HCT116 (cell line): ENCODE results near the gene LSM4. TPM values are rescaled to one million over a fixed set of nuclear protein-coding genes. Genes with fewer than 3 reads are reported as not detected.

Experiments
- ATAC-seq: fragments of 200-7000 bp; cut with Tn5 transposase; 2 replicates; pipeline ENCODE4 v1.9.1; 2020; ENCODE audit warnings: mild to moderate bottlenecking, moderate library complexity
- BruUV-seq: library from RNA; stranded (reverse); fragments of 400-500 nt; replicated peaks from 2 replicates; lab custom pipeline; 2021; lab: Mats Ljungman, UMichigan
- CTCF ChIA-PET: fragments of 300-600 bp; sonication (Branson Sonifier 250); formaldehyde crosslinking; loops from one replicate; lab custom pipeline; 2021; ENCODE audit warnings: antibody characterized with exemption; lab: Charles Lee
- POLR2A ChIA-PET: fragments of 300-600, 350-600 bp; sonication (Branson Sonifier 250); formaldehyde crosslinking; loops from one replicate; lab custom pipeline; 2021; ENCODE audit warnings: antibody characterized with exemption; lab: Charles Lee
- RAD21 ChIA-PET, 2 experiments: fragments of 300-600 bp; sonication (Branson Sonifier 250); formaldehyde crosslinking; loops; one replicate each; lab custom pipeline; 2023; ENCODE audit warnings: low total read pairs in 2 of 2; ENCODE audit not compliant: uncharacterized antibody in 2 of 2, unreplicated experiment in 2 of 2, low non-redundant PET in 1 of 2; lab: Charles Lee
- DNase-seq: peaks from one replicate; pipeline ENCODE4 v3.0.0-alpha.2; 2010; ENCODE audit warnings: low read depth, low spot score
- H2AFZ ChIP-seq: fragments of 200-600 bp; shearing (Covaris generic), sonication (generic); 2 replicates; pipeline ENCODE4 v1.6.1; 2017; ENCODE audit warnings: low read depth, mixed run types, mixed read lengths, antibody characterized with exemption, low read length; ENCODE audit not compliant: poor library complexity, severe bottlenecking
- H3K27ac ChIP-seq: 2 replicates; pipeline ENCODE4 v1.5.1; 2012; ENCODE audit warnings: low read depth, low read length
- H3K27me3 ChIP-seq: fragments of 200-600 bp; sonication (generic); 2 replicates; pipeline ENCODE4 v1.6.1; 2016; ENCODE audit warnings: mixed run types, low read length, mixed read lengths; ENCODE audit not compliant: insufficient read depth
- H3K36me3 ChIP-seq, 2 experiments: fragments of 200-500 bp in 1 of 2; fragments of 200-600 bp in 1 of 2; sonication (Bioruptor generic) in 1 of 2; sonication (generic) in 1 of 2; 2 replicates each; pipeline versions ENCODE4 v1.5.1 to v1.6.1; 2014 to 2016; ENCODE audit warnings: low read length in 2 of 2, inconsistent platforms in 1 of 2, mixed read lengths in 1 of 2, mixed run types in 1 of 2; ENCODE audit not compliant: insufficient read depth in 2 of 2, control insufficient read depth in 1 of 2
- H3K4me1 ChIP-seq, 2 experiments: fragments of 200-600 bp in 1 of 2; sonication (generic) in 1 of 2; 2 replicates each; pipeline versions ENCODE4 v1.5.1 to v1.6.1; 2012 to 2017; ENCODE audit warnings: low read length in 2 of 2, inconsistent platforms in 1 of 2, mild to moderate bottlenecking in 1 of 2, mixed read lengths in 1 of 2, mixed run types in 1 of 2, moderate library complexity in 1 of 2; ENCODE audit not compliant: insufficient read depth in 2 of 2, control insufficient read depth in 1 of 2
- H3K4me2 ChIP-seq: fragments of 200-600 bp; sonication (generic); 2 replicates; pipeline ENCODE4 v1.6.1; 2017; ENCODE audit warnings: mixed run types, low read length, mixed read lengths
- H3K4me3 ChIP-seq, 2 experiments: fragments of 200-600 bp in 1 of 2; sonication (generic) in 1 of 2; replicated peaks in 1 of 2; 2 replicates each; pipeline ENCODE4 v1.5.1; 2011 to 2016; ENCODE audit warnings: low read length in 2 of 2, control low read depth in 1 of 2, low read depth in 1 of 2, mild to moderate bottlenecking in 1 of 2, mixed read lengths in 1 of 2, mixed run types in 1 of 2
- H3K79me2 ChIP-seq: fragments of 200-600 bp; sonication (generic); 2 replicates; pipeline ENCODE4 v1.6.1; 2017; ENCODE audit warnings: mild to moderate bottlenecking, mixed run types, low read length, moderate library complexity, mixed read lengths; ENCODE audit not compliant: insufficient read depth
- H3K9ac ChIP-seq: fragments of 200-600 bp; sonication (generic); 2 replicates; pipeline ENCODE4 v1.6.1; 2016; ENCODE audit warnings: low read length, mixed read lengths
- H3K9me2 ChIP-seq: fragments of 200-600 bp; sonication (generic), shearing (Covaris generic); 2 replicates; pipeline ENCODE4 v1.6.1; 2017; ENCODE audit warnings: mixed run types, mild to moderate bottlenecking, moderate library complexity; ENCODE audit not compliant: insufficient read depth
- H3K9me3 ChIP-seq, 2 experiments: fragments of 200-500 bp in 1 of 2; fragments of 200-600 bp in 1 of 2; sonication (Bioruptor generic) in 1 of 2; sonication (generic) in 1 of 2; 2 replicates each; pipeline ENCODE4 v1.6.1; 2014 to 2017; ENCODE audit warnings: low read length in 2 of 2, mixed read lengths in 2 of 2, inconsistent platforms in 1 of 2, low read depth in 1 of 2, mild to moderate bottlenecking in 1 of 2, mixed run types in 1 of 2, moderate library complexity in 1 of 2; ENCODE audit not compliant: control insufficient read depth in 1 of 2, insufficient read depth in 1 of 2
- H4K20me1 ChIP-seq: fragments of 200-600 bp; sonication (generic), shearing (Covaris generic); 2 replicates; pipeline ENCODE4 v1.6.1; 2017; ENCODE audit warnings: mixed run types, mild to moderate bottlenecking, moderate library complexity; ENCODE audit not compliant: insufficient read depth
- CBX3 ChIP-seq: IDR thresholded peaks from 2 replicates; pipeline ENCODE4 v1.6.1; 2012; ENCODE audit warnings: low read depth
- CEBPB ChIP-seq: IDR thresholded peaks from 2 replicates; pipeline ENCODE4 v1.6.1; 2012; ENCODE audit warnings: low read depth
- ELF1 ChIP-seq: IDR thresholded peaks from 2 replicates; pipeline ENCODE4 v1.6.1; 2012; ENCODE audit warnings: low read depth, borderline replicate concordance
- EZH2 ChIP-seq: fragments of 200-600 bp; sonication (generic); IDR thresholded peaks from 2 replicates; pipeline ENCODE4 v1.6.1; 2017; ENCODE audit warnings: antibody characterized with exemption, mixed run types
- EZH2phosphoT487 ChIP-seq: fragments of 200-600 bp; IDR thresholded peaks from 2 replicates; pipeline ENCODE4 v1.6.1; 2018; ENCODE audit warnings: antibody characterized with exemption, borderline replicate concordance
- FOSL1 ChIP-seq: IDR thresholded peaks from 2 replicates; pipeline ENCODE4 v1.6.1; 2012; ENCODE audit warnings: low read depth
- JUND ChIP-seq: IDR thresholded peaks from 2 replicates; pipeline ENCODE4 v1.6.1; 2012
- POLR2A ChIP-seq: IDR thresholded peaks from 2 replicates; pipeline ENCODE4 v1.7.0; 2011; ENCODE audit warnings: borderline replicate concordance; ENCODE audit not compliant: insufficient read depth, insufficient read length; ENCODE audit errors: extremely low read depth
- RAD21 ChIP-seq: IDR thresholded peaks from 2 replicates; pipeline ENCODE4 v1.6.1; 2012; ENCODE audit warnings: low read depth, mild to moderate bottlenecking
- REST ChIP-seq: IDR thresholded peaks from 2 replicates; pipeline ENCODE4 v1.6.1; 2012; ENCODE audit warnings: low read depth
- SIN3A ChIP-seq: IDR thresholded peaks from 2 replicates; pipeline ENCODE4 v1.6.1; 2012; ENCODE audit warnings: low read depth
- TCF7L2 ChIP-seq: IDR thresholded peaks from 2 replicates; pipeline ENCODE4 v1.7.0; 2011; ENCODE audit warnings: borderline replicate concordance, inconsistent platforms; ENCODE audit not compliant: insufficient read depth, insufficient read length; ENCODE audit errors: extremely low read depth
- YY1 ChIP-seq: IDR thresholded peaks from 2 replicates; pipeline ENCODE4 v1.6.1; 2011; ENCODE audit warnings: low read length, low read depth, moderate library complexity, mild to moderate bottlenecking; ENCODE audit not compliant: insufficient replicate concordance; ENCODE audit errors: extremely low read depth
- ZFX ChIP-seq: fragments of 450-650 bp; IDR thresholded peaks from 2 replicates; pipeline ENCODE4 v1.6.1; 2017
- ZNF274 ChIP-seq: fragments of 200-500 bp; sonication (Bioruptor generic); IDR thresholded peaks from 2 replicates; pipeline ENCODE4 v1.6.1; 2014; ENCODE audit warnings: mild to moderate bottlenecking, low read depth, low read length, inconsistent platforms
- intact Hi-C: fragments of 100-400 bp; cut with micrococcal nuclease; formaldehyde crosslinking; loops from 2 replicates; pipeline ENCODE4 v1.10.0; 2022
- total RNA-seq: library from RNA; stranded (reverse); gene quantifications from one replicate; pipeline ENCODE4 v1.2.1, GENCODE V29; 2021; ENCODE audit not compliant: unreplicated experiment
- TF ChIP-seq, protein P1 (sequence below): IDR thresholded peaks from 2 replicates; pipeline ENCODE4 v1.6.1; 2012

LSM4 gene
- total RNA-seq, 1 experiment from 2014 or later: 400 TPM

- no TSS peak for BruUV-seq
Observed at GRCh38 chr19:18270326-18270725, 52.5 kb downstream of the LSM4 start.

DNA sequence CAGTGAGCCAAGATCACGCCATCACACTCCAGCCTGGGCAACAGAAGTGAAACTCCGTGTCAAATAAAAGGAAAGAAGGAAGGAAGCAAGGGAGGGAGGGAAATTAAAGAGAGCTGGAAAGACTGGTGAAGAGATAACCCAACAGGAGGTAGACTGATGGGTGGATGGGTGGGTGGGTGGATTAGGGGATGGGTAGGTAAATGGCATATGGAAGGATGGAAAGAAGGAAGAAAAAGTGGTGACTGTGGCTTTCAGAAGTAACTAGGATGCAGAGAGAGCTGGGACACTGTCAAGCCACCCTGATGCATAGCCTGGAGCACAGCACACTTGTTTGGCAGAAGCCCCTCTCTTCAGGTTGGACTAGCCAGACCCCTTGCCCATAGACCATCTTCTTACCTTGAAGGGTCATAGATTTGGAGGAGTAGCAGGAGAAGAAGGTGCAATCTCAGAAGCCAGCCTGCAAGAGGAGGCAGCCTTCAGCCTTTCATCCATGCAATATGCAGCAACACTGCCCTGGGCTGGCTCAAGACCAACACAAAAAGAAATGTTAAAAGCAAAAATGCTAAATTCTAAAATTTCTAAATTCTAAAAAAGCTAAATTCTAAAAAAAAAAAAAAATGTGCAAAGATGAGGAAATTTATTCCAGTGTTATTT is 53.7 kb downstream of the LSM4 start:
- Histone ChIP-seq H3K9me3 (no peaks in the 10 kb centered on the region), H3K36me3 (no peaks in the 10 kb centered on the region), H3K79me2 (0 out of 2 replicates have a peak, but pooled peaks cover 3% of the 10 kb centered on the region), H3K27ac (no peak overlapping the region), H3K27me3 (no peaks in the 10 kb centered on the region), H4K20me1 (no peaks in the 10 kb centered on the region), H3K4me3 (no peak overlapping the region), H3K9me2 (no peaks in the 10 kb centered on the region), H3K4me2 (no peak overlapping the region), H2AFZ (no peak overlapping the region), H3K4me1 (peaks cover 17 to 22% of the 10 kb centered on the region in 2 experiments), H3K9ac (no peak overlapping the region)
- RAD21 ChIA-PET: interaction anchor here in 1 of 2 experiments (0.6 kb wide), 1 partner anchor 15 kb away, joined by 3 read pairs; no protein-coding TSS in a partner anchor
- POLR2A ChIA-PET: interaction anchor here (0.7 kb wide), 1 partner anchor 409 kb away, joined by 3 read pairs; the partner anchor contains the start of gene RPL18A
- intact Hi-C loops: no loop called here
- DNase-seq: no peak
- BruUV-seq: no TSS peak
- no peak for ATAC-seq
- TF ChIP-seq FOSL1: no peak
- no peak for TF ChIP-seq SIN3A
- no peak for TF ChIP-seq TCF7L2
- TF ChIP-seq EZH2phosphoT487: no peak
- no peak for TF ChIP-seq ZFX
- no peak for TF ChIP-seq ELF1
- TF ChIP-seq REST: no peak
- TF ChIP-seq, protein P1, sequence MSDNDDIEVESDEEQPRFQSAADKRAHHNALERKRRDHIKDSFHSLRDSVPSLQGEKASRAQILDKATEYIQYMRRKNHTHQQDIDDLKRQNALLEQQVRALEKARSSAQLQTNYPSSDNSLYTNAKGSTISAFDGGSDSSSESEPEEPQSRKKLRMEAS: no peak
- TF ChIP-seq ZNF274: no peak
- CTCF ChIA-PET: interaction anchor here (1.0 to 1.1 kb wide), 3 partner anchors 9 to 70 kb away, joined by 3 to 4 read pairs (median 4); no protein-coding TSS in a partner anchor

More at GRCh38 chr19:18270326-18270725, 52.5 kb downstream of the LSM4 start:
- H3K4me2 ChIP-seq: no peak overlapping the region
- H3K27me3 ChIP-seq: no peaks in the 10 kb centered on the region
- no peak overlapping the region for H3K27ac ChIP-seq
- TF ChIP-seq RAD21 (no peak), CBX3 (no peak), JUND (no peak), TCF7L2 (no peak), EZH2phosphoT487 (no peak), POLR2A (no peak), YY1 (no peak), CEBPB (no peak), EZH2 (no peak)
- TF ChIP-seq, protein P1: no peak
- H3K9me3 ChIP-seq: no peaks in the 10 kb centered on the region
- H4K20me1 ChIP-seq: no peaks in the 10 kb centered on the region
- ChIA-PET RAD21 (no interaction called here), CTCF (no interaction called here), POLR2A (interaction anchor here (0.7 kb wide), 1 partner anchor 10 kb away, joined by 3 read pairs; no protein-coding TSS in a partner anchor)
- no peaks in the 10 kb centered on the region for H3K9me2 ChIP-seq
- ATAC-seq (no peak), DNase-seq (no peak)
- H3K4me3 ChIP-seq: no peak overlapping the region
- intact Hi-C loops: no loop called here
- peaks cover 26 to 33% of the 10 kb centered on the region in 2 experiments for H3K4me1 ChIP-seq
- no peak overlapping the region for H3K9ac ChIP-seq
- 0 out of 2 replicates have a peak, but pooled peaks cover 3% of the 10 kb centered on the region for H3K79me2 ChIP-seq
- no peak overlapping the region for H2AFZ ChIP-seq
- H3K36me3 ChIP-seq: no peaks in the 10 kb centered on the region
